ENCODE results near the gene PTGER2. TPM values are rescaled to one million over a fixed set of nuclear protein-coding genes. Genes with fewer than 3 reads are reported as not detected.

PTGER2 gene, protein sequence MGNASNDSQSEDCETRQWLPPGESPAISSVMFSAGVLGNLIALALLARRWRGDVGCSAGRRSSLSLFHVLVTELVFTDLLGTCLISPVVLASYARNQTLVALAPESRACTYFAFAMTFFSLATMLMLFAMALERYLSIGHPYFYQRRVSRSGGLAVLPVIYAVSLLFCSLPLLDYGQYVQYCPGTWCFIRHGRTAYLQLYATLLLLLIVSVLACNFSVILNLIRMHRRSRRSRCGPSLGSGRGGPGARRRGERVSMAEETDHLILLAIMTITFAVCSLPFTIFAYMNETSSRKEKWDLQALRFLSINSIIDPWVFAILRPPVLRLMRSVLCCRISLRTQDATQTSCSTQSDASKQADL
- total RNA-seq, result 1 to 10 TPM in 3 of 4 donors, under 1 TPM in 1; 0.56 to 5.0 (median 1.5) TPM

DNA sequence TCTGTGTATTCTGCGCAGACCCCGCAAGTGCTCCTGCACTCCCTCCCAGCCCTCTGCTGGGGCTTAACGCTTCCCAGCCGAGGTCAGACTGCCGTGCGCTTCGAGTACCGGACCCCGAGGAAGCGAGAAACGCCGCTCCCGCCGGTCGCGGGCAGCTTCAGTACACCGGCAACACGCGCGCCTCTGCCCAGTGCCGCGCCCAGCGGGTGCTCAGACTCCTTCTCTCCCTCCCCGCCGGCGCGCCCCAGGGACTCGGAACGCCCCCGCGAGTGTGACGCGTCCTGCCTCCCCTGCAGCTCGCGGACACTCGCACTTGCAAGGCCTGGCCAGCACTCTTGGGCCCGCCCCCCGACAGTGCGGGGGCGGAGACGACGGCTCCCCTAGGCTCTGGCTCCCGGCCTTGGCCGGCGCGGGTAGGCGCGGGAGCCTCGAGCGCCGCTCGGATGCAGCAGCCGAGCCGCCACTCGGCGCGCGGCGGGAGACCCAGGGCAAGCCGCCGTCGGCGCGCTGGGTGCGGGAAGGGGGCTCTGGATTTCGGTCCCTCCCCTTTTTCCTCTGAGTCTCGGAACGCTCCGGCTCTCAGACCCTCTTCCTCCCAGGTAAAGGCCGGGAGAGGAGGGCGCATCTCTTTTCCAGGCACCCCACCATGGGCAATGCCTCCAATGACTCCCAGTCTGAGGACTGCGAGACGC is at the start of gene PTGER2:
PTGER2 (plus strand) TSS at position 410 of the 692 bp plus-strand sequence; CDS start at position 647, 237 bp downstream.
- Histone ChIP-seq H3K27ac (peak within 1 kb of the TSS in 2 of 3 donors; percentile 23 to 30), H3K27me3 (peaks cover 12% of the 10 kb centered on the region), H3K36me3 (no peaks in the 10 kb centered on the region), H3K4me1 (peaks cover 9 to 25% of the 10 kb centered on the region in 2 donors), H3K4me3 (replicated peaks in 1 of 3) (peak within 1 kb of the TSS; percentile 19 to 34 (median 26)), H3K9me3 (no peaks in the 10 kb centered on the region)
- peak; percentile 62 to 73 for DNase-seq
- peak in 1 of 2 donors; percentile 37 for TF ChIP-seq POLR2A (IDR thresholded peaks at IDR 0.05)
- TF ChIP-seq, protein P1, sequence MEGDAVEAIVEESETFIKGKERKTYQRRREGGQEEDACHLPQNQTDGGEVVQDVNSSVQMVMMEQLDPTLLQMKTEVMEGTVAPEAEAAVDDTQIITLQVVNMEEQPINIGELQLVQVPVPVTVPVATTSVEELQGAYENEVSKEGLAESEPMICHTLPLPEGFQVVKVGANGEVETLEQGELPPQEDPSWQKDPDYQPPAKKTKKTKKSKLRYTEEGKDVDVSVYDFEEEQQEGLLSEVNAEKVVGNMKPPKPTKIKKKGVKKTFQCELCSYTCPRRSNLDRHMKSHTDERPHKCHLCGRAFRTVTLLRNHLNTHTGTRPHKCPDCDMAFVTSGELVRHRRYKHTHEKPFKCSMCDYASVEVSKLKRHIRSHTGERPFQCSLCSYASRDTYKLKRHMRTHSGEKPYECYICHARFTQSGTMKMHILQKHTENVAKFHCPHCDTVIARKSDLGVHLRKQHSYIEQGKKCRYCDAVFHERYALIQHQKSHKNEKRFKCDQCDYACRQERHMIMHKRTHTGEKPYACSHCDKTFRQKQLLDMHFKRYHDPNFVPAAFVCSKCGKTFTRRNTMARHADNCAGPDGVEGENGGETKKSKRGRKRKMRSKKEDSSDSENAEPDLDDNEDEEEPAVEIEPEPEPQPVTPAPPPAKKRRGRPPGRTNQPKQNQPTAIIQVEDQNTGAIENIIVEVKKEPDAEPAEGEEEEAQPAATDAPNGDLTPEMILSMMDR (IDR thresholded peaks at IDR 0.05), result no peak
- intact Hi-C loops (cut with DNase I), result no loop called here
- 0 to 2% methylated on average over 5 to 32 of the region's 73 CpGs for WGBS, 2 donors

DNA sequence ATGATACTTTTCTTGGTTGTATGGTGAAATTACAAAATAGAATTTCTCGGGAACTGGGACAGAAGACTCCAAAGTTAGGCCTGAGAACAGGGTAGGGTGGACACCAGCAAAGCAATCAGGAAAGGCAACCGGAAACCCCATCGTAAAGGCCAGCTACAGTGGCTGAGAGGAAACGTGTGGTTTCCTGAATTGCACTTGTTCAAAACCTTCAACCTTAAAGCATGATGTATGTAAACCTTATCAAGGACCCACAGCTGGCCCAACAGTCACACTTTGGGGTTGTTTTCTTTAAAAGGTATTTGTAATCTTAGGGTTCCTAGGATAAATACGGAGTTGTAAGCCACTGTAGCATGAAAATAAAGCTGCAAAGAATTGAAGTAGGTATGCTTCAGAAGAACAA is 48.9 kb upstream of the PTGER2 start:
- intact Hi-C loops (cut with DNase I), result no loop called here
- DNase-seq, result no peak
- peaks cover 0 to 11% of the 10 kb centered on the region in 2 donors for H3K4me1 ChIP-seq
- H3K27ac ChIP-seq, result no peak overlapping the region
- WGBS, 2 donors, result 47 to 60% methylated on average over 5 of the region's 5 CpGs
- H3K4me3 ChIP-seq (replicated peaks in 1 of 3), result no peak overlapping the region
- H3K27me3 ChIP-seq, result no peaks in the 10 kb centered on the region
- TF ChIP-seq, protein P1 (IDR thresholded peaks at IDR 0.05), result no peak
- TF ChIP-seq POLR2A (IDR thresholded peaks at IDR 0.05), result no peak
- H3K9me3 ChIP-seq, result no peaks in the 10 kb centered on the region
- no peaks in the 10 kb centered on the region for H3K36me3 ChIP-seq

DNA sequence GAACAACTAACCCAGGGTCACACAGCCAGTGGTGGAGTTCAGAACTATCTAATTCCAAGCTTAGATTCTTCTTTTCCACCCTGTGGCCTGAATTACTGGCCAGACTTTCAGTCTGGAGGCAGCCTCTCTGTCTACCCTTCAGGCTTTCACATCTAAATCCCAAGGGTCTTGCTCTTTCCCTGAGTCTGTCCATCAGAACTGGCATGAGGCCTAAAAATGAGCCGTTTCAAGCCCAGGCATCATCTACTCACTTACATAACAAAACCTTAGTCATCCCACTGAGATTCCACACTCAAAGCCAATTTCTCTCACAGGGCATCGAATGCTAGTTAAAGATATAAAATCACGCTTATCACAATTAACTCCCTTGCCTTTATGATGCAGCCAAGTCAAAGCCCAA is 47.9 kb upstream of the PTGER2 start:
- DNase-seq, result peak in 1 of 2 donors; percentile 5
- H3K36me3 ChIP-seq, result no peaks in the 10 kb centered on the region
- H3K27me3 ChIP-seq, result no peaks in the 10 kb centered on the region
- TF ChIP-seq, protein P1 (IDR thresholded peaks at IDR 0.05), result no peak
- no peak for TF ChIP-seq POLR2A (IDR thresholded peaks at IDR 0.05)
- H3K27ac ChIP-seq, result no peak overlapping the region
- H3K4me1 ChIP-seq, result peaks cover 0 to 11% of the 10 kb centered on the region in 2 donors
- 64 to 78% methylated on average over 3 of the region's 3 CpGs for WGBS, 2 donors
- H3K4me3 ChIP-seq (replicated peaks in 1 of 3), result no peak overlapping the region
- intact Hi-C loops (cut with DNase I), result no loop called here
- no peaks in the 10 kb centered on the region for H3K9me3 ChIP-seq

DNA sequence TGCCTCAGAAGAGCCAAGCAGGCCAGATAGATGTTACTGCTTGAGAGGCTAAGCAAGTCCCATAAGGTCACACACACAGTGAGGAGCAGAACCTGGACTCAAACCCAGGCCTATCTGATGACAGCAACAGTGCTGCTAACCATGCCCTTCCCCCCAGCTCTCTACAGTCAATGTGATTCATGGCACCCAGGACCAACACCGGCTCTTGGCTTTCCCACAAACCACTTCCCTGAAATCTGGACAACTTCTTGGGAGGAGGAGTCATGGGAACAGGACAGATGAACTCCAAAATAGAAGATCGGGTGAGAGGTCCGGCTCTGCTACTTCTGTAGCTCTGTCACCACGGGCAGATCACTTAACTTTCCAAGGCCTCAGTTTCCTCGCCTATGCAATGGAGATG is 47.3 kb upstream of the PTGER2 start:
- no peak for TF ChIP-seq POLR2A (IDR thresholded peaks at IDR 0.05)
- TF ChIP-seq, protein P1 (IDR thresholded peaks at IDR 0.05), result no peak
- H3K27me3 ChIP-seq, result no peaks in the 10 kb centered on the region
- peaks cover 0 to 11% of the 10 kb centered on the region in 2 donors for H3K4me1 ChIP-seq
- no peak for DNase-seq
- H3K36me3 ChIP-seq, result no peaks in the 10 kb centered on the region
- no peak overlapping the region for H3K27ac ChIP-seq
- intact Hi-C loops (cut with DNase I), result no loop called here
- 69 to 73% methylated on average over 5 of the region's 5 CpGs for WGBS, 2 donors
- H3K9me3 ChIP-seq, result no peaks in the 10 kb centered on the region
- H3K4me3 ChIP-seq (replicated peaks in 1 of 3), result peak overlapping the region in 1 of 3 donors; percentile 21
